ENCODE measurements around the gene BPGM.

Gene BPGM

DNA sequence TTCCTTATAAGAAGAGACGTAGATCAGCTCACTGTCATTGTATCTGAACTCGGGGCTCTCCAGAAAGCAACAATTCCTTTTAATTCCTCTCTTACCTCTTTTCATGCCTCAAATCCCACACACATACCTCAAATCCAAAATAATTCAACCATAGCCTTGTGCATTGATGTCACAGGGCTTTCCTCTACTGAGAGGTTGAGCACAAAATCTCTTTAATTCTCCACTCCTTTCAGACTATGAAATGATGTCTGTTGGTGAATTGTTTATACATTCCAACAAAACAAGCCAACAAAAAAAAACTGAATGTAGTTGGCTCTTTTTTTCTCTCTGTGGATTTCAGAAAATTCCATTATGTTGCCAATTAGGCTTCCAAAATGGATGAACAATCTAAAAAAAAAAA, 53.2 kb downstream of the BPGM start:
- Mint-ChIP-seq H3K27ac (peak overlapping the region in 2 of 3 experiments; percentile 17 to 19), H3K9me3 (peaks cover 2% of the 10 kb centered on the region), H3K4me3 (no peak overlapping the region), H3K36me3 (ENCODE audit: low read depth) (no peaks in the 10 kb centered on the region), H3K27me3 (ENCODE audit: low read depth) (no peaks in the 10 kb centered on the region), H3K4me1 (peaks cover 32% of the 10 kb centered on the region)
- TF ChIP-seq CTCF (IDR thresholded peaks at IDR 0.05; ENCODE audit: unreplicated experiment in 3 of 3) = no peak

- no peaks in the 10 kb centered on the region for H3K36me3 Mint-ChIP-seq (ENCODE audit: low read depth)
- no peak overlapping the region for H3K4me3 Mint-ChIP-seq
- peaks cover 29% of the 10 kb centered on the region for H3K4me1 Mint-ChIP-seq
- no peaks in the 10 kb centered on the region for H3K27me3 Mint-ChIP-seq (ENCODE audit: low read depth)
- H3K27ac Mint-ChIP-seq = no peak overlapping the region
- peaks cover 2% of the 10 kb centered on the region for H3K9me3 Mint-ChIP-seq
- peak in 1 of 3 experiments; percentile 7 for TF ChIP-seq CTCF (IDR thresholded peaks at IDR 0.05; ENCODE audit: unreplicated experiment in 3 of 3)
Observed at GRCh38 chr7:134701272-134701671, 54.6 kb downstream of the BPGM start.

- H3K4me3 Mint-ChIP-seq = no peak overlapping the region
- H3K36me3 Mint-ChIP-seq (ENCODE audit: low read depth) = no peaks in the 10 kb centered on the region
- peak overlapping the region; percentile 9 to 62 (median 9) for H3K27ac Mint-ChIP-seq
- H3K4me1 Mint-ChIP-seq = peaks cover 29% of the 10 kb centered on the region
- peaks cover 2% of the 10 kb centered on the region for H3K9me3 Mint-ChIP-seq
- no peak for TF ChIP-seq CTCF (IDR thresholded peaks at IDR 0.05; ENCODE audit: unreplicated experiment in 3 of 3)
- H3K27me3 Mint-ChIP-seq (ENCODE audit: low read depth) = no peaks in the 10 kb centered on the region
Observed at GRCh38 chr7:134702366-134703240, 56.0 kb downstream of the BPGM start.

DNA sequence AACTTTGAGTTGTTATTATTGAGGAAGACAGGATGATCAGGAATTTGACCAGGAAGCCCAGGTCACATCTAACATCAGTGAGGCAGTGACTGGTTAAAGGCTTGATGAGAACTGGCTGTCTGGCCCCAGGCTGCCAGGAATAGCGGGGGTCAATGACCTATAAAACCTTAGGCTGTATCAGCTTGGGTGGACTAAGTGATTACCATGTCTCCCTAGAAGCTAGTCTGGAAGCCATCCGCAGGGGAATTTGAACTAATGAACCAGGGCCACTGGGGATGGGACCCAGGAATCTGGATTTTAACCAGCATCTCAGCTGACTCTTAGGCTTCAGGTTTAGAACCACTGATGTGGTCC, 56.6 kb downstream of the BPGM start:
- Mint-ChIP-seq H3K4me1 (peaks cover 29% of the 10 kb centered on the region), H3K36me3 (ENCODE audit: low read depth) (no peaks in the 10 kb centered on the region), H3K27me3 (ENCODE audit: low read depth) (no peaks in the 10 kb centered on the region), H3K9me3 (peaks cover 2% of the 10 kb centered on the region), H3K4me3 (no peak overlapping the region), H3K27ac (peak overlapping the region; percentile 9 to 78 (median 62))
- no peak for TF ChIP-seq CTCF (IDR thresholded peaks at IDR 0.05; ENCODE audit: unreplicated experiment in 3 of 3)

GRCh38 chr7:134703782-134704181, 57.1 kb downstream of the BPGM start:
- H3K27me3 Mint-ChIP-seq (ENCODE audit: low read depth) = no peaks in the 10 kb centered on the region
- no peak overlapping the region for H3K4me3 Mint-ChIP-seq
- peak overlapping the region; percentile 52 to 78 (median 76) for H3K27ac Mint-ChIP-seq
- peaks cover 29% of the 10 kb centered on the region for H3K4me1 Mint-ChIP-seq
- H3K36me3 Mint-ChIP-seq (ENCODE audit: low read depth) = no peaks in the 10 kb centered on the region
- peaks cover under 1% of the 10 kb centered on the region for H3K9me3 Mint-ChIP-seq
- TF ChIP-seq CTCF (IDR thresholded peaks at IDR 0.05; ENCODE audit: unreplicated experiment in 3 of 3) = no peak

- no peaks in the 10 kb centered on the region for H3K27me3 Mint-ChIP-seq (ENCODE audit: low read depth)
- H3K4me1 Mint-ChIP-seq = peaks cover 27% of the 10 kb centered on the region
- no peaks in the 10 kb centered on the region for H3K36me3 Mint-ChIP-seq (ENCODE audit: low read depth)
- no peak overlapping the region for H3K4me3 Mint-ChIP-seq
- H3K27ac Mint-ChIP-seq = no peak overlapping the region
- H3K9me3 Mint-ChIP-seq = no peaks in the 10 kb centered on the region
- no peak for TF ChIP-seq CTCF (IDR thresholded peaks at IDR 0.05; ENCODE audit: unreplicated experiment in 3 of 3)
Observed at GRCh38 chr7:134704827-134705226, 58.2 kb downstream of the BPGM start.

Measured in nephron (organoid).